Astrocyte (in vitro differentiated cells and primary cell): ENCODE data around the gene CETN3. TPM values are rescaled to one million over a fixed set of nuclear protein-coding genes. Genes with fewer than 3 reads are reported as not detected.

ENCODE experiments used
- DNase-seq: peaks from one replicate; pipeline ENCODE4 v3.0.0-alpha.2; 2010; ENCODE audit warnings: low read depth
- FAIRE-seq: peaks from 2 replicates; lab custom pipeline; 2011; peaks lifted over from hg19 to GRCh38; lab: Jason Lieb, UNC
- H2AFZ ChIP-seq: 2 replicates; pipeline ENCODE4 v1.6.0; 2012; ENCODE audit warnings: low read depth, low read length, inconsistent platforms
- H3K27ac ChIP-seq: 2 replicates; pipeline ENCODE4 v1.5.1; 2011; ENCODE audit warnings: low read depth, low read length, inconsistent platforms
- H3K27me3 ChIP-seq: 2 replicates; pipeline ENCODE4 v1.6.0; 2011; ENCODE audit warnings: low read length, inconsistent platforms; ENCODE audit not compliant: insufficient read depth
- H3K36me3 ChIP-seq: 2 replicates; pipeline ENCODE4 v1.5.1; 2011; ENCODE audit warnings: low read length, inconsistent platforms; ENCODE audit not compliant: insufficient read depth
- H3K4me1 ChIP-seq: 2 replicates; pipeline ENCODE4 v1.5.1; 2011; ENCODE audit warnings: low read length, inconsistent platforms; ENCODE audit not compliant: insufficient read depth
- H3K4me2 ChIP-seq: 2 replicates; pipeline ENCODE4 v1.6.0; 2012; ENCODE audit warnings: low read length, inconsistent platforms
- H3K4me3 ChIP-seq: 2 replicates; pipeline ENCODE4 v1.5.1; 2011; ENCODE audit warnings: low read depth, mild to moderate bottlenecking, low read length, inconsistent platforms; ENCODE audit not compliant: insufficient read depth
- H3K79me2 ChIP-seq: 2 replicates; pipeline ENCODE4 v1.6.0; 2012; ENCODE audit warnings: mild to moderate bottlenecking, low read length, inconsistent platforms; ENCODE audit not compliant: insufficient read depth
- H3K9ac ChIP-seq: 2 replicates; pipeline ENCODE4 v1.6.0; 2012; ENCODE audit warnings: mild to moderate bottlenecking, low read length, inconsistent platforms
- H3K9me3 ChIP-seq: 2 replicates; pipeline ENCODE4 v1.5.1; 2012; ENCODE audit warnings: low read depth, mild to moderate bottlenecking, low read length, inconsistent platforms; ENCODE audit not compliant: insufficient read depth
- H4K20me1 ChIP-seq: 2 replicates; pipeline ENCODE4 v1.6.0; 2012; ENCODE audit warnings: low read length, inconsistent platforms; ENCODE audit not compliant: insufficient read depth
- H3K27ac Mint-ChIP-seq: one replicate; pipeline ENCODE4 v1.8.0; 2021; ENCODE audit warnings: mild to moderate bottlenecking, mixed read lengths; ENCODE audit not compliant: unreplicated experiment
- H3K27me3 Mint-ChIP-seq: one replicate; pipeline ENCODE4 v1.8.0; 2021; ENCODE audit warnings: low read depth, mixed read lengths; ENCODE audit not compliant: unreplicated experiment
- H3K36me3 Mint-ChIP-seq: one replicate; pipeline ENCODE4 v1.8.0; 2021; ENCODE audit warnings: low read depth, mixed read lengths; ENCODE audit not compliant: unreplicated experiment
- H3K4me1 Mint-ChIP-seq: one replicate; pipeline ENCODE4 v1.8.0; 2021; ENCODE audit warnings: low read depth, mixed read lengths; ENCODE audit not compliant: unreplicated experiment
- H3K4me3 Mint-ChIP-seq: one replicate; pipeline ENCODE4 v1.8.0; 2021; ENCODE audit warnings: mild to moderate bottlenecking, moderate library complexity, mixed read lengths; ENCODE audit not compliant: unreplicated experiment
- H3K9me3 Mint-ChIP-seq: one replicate; pipeline ENCODE4 v1.8.0; 2021; ENCODE audit warnings: mild to moderate bottlenecking, mixed read lengths; ENCODE audit not compliant: unreplicated experiment
- EZH2 ChIP-seq: IDR thresholded peaks from 2 replicates; pipeline ENCODE4 v1.6.1; 2012; ENCODE audit warnings: mild to moderate bottlenecking, low read length, inconsistent platforms; ENCODE audit not compliant: insufficient read depth
- total RNA-seq: library from RNA; stranded (reverse); gene quantifications from 2 replicates; pipeline ENCODE4 v1.2.1, GENCODE V29; 2021
- TF ChIP-seq, protein P1 (sequence below): IDR thresholded peaks from 2 replicates; pipeline ENCODE4 v1.5.1; 2011; ENCODE audit warnings: low read depth, mild to moderate bottlenecking, inconsistent platforms, low read length, moderate library complexity; ENCODE audit not compliant: insufficient read depth

CETN3 gene
- total RNA-seq, 1 donor from 2014 or later: 18.2 TPM

DNA sequence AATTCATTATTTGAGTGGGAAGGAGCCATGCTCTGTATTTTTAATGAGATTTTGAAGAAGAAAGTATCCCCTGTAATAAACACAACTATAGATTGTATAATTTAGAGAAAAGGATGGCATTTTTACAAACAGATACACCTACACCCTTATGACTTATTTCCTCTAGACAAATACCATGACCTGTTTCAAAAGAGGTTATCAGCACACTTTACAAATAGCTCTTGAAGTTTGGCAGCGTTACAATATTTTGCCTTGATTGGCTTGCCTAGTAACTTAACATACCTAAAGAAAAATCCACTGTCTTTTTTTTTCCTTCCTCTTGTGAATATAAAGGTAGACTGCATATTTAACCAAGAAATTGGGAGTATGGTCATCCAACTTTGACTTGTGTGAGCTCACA lies 28.5 kb upstream of the CETN3 start:
- H3K27ac ChIP-seq: no peak overlapping the region
- H3K9me3 Mint-ChIP-seq: no peaks in the 10 kb centered on the region
- peaks cover 2% of the 10 kb centered on the region for H3K27me3 ChIP-seq
- peak; percentile 19 for DNase-seq
- H3K36me3 Mint-ChIP-seq: no peaks in the 10 kb centered on the region
- H3K36me3 ChIP-seq: no peaks in the 10 kb centered on the region
- H3K4me1 ChIP-seq: no peaks in the 10 kb centered on the region
- no peaks in the 10 kb centered on the region for H4K20me1 ChIP-seq
- no peak for FAIRE-seq
- H3K79me2 ChIP-seq: no peaks in the 10 kb centered on the region
- no peak overlapping the region for H3K4me3 Mint-ChIP-seq
- H3K4me2 ChIP-seq: no peak overlapping the region
- peaks cover 2% of the 10 kb centered on the region for H3K27me3 Mint-ChIP-seq
- H3K9me3 ChIP-seq: no peaks in the 10 kb centered on the region
- H2AFZ ChIP-seq: no peak overlapping the region
- no peak overlapping the region for H3K27ac Mint-ChIP-seq
- H3K9ac ChIP-seq: no peak overlapping the region
- TF ChIP-seq EZH2: no peak
- TF ChIP-seq, protein P1, sequence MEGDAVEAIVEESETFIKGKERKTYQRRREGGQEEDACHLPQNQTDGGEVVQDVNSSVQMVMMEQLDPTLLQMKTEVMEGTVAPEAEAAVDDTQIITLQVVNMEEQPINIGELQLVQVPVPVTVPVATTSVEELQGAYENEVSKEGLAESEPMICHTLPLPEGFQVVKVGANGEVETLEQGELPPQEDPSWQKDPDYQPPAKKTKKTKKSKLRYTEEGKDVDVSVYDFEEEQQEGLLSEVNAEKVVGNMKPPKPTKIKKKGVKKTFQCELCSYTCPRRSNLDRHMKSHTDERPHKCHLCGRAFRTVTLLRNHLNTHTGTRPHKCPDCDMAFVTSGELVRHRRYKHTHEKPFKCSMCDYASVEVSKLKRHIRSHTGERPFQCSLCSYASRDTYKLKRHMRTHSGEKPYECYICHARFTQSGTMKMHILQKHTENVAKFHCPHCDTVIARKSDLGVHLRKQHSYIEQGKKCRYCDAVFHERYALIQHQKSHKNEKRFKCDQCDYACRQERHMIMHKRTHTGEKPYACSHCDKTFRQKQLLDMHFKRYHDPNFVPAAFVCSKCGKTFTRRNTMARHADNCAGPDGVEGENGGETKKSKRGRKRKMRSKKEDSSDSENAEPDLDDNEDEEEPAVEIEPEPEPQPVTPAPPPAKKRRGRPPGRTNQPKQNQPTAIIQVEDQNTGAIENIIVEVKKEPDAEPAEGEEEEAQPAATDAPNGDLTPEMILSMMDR: no peak
- no peak overlapping the region for H3K4me3 ChIP-seq
- H3K4me1 Mint-ChIP-seq: no peaks in the 10 kb centered on the region

DNA sequence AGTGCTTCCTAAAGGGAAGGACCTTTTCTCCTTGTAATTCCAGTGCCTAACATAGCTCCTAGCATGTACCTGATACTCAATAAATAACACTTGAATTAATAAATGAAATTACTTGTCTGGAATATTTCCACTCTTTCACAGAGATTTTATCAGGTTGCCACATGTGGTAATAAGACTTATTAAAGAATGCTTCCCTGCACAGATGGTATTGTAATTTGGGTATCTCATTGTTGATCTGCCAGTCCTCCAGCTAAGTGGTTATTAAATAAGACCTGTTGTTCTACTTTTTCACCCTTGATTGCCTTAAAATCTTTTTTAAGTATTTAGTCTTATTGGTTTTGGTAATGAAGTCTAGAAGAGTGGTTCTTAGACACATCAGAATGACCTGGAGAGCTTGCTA lies 28.1 kb upstream of the CETN3 start:
- FAIRE-seq (no peak), DNase-seq (no peak)
- no peak overlapping the region for H3K27ac ChIP-seq
- Mint-ChIP-seq H3K27ac (no peak overlapping the region), H3K4me3 (no peak overlapping the region), H3K36me3 (no peaks in the 10 kb centered on the region), H3K9me3 (no peaks in the 10 kb centered on the region), H3K27me3 (peaks cover 2% of the 10 kb centered on the region), H3K4me1 (no peaks in the 10 kb centered on the region)
- H3K4me1 ChIP-seq: no peaks in the 10 kb centered on the region
- H3K4me3 ChIP-seq: no peak overlapping the region
- H3K9me3 ChIP-seq: no peaks in the 10 kb centered on the region
- H2AFZ ChIP-seq: no peak overlapping the region
- TF ChIP-seq EZH2: no peak
- TF ChIP-seq, protein P1: no peak
- no peaks in the 10 kb centered on the region for H3K79me2 ChIP-seq
- no peak overlapping the region for H3K4me2 ChIP-seq
- H3K36me3 ChIP-seq: no peaks in the 10 kb centered on the region
- no peaks in the 10 kb centered on the region for H4K20me1 ChIP-seq
- no peak overlapping the region for H3K9ac ChIP-seq
- H3K27me3 ChIP-seq: peaks cover 2% of the 10 kb centered on the region

DNA sequence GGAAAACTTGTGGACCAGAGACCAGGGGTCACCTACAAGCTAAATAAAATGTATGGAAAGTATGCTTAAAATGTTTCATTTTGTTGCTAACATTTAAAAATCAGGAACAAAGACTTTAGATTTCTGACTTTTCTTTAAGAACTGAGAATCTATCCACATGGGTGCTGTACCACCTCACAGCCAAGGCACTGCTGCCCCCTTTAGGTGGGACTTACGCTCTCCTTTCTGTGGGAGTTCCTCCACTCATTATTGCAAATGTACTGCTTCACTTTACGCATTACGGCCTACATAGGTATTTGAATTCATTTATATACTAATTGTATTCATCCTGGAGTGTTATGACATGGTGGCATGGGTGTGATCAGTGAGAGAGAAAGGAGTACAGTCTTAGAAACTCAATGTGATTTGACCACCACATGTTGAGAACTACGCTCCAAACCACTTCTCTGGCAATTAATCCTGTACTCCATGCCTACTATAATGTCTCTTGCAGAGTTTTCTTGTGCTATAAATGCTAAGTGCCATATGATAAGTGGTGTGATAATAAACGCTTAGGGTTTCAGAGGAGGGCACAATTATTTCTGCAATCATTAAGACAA lies 24.7 kb upstream of the CETN3 start:
- Mint-ChIP-seq H3K36me3 (no peaks in the 10 kb centered on the region), H3K27me3 (peaks cover 2% of the 10 kb centered on the region), H3K9me3 (no peaks in the 10 kb centered on the region), H3K27ac (no peak overlapping the region), H3K4me3 (no peak overlapping the region), H3K4me1 (no peaks in the 10 kb centered on the region)
- Histone ChIP-seq H3K27ac (no peak overlapping the region), H3K4me3 (no peak overlapping the region), H4K20me1 (no peaks in the 10 kb centered on the region), H3K4me2 (no peak overlapping the region), H2AFZ (no peak overlapping the region), H3K9ac (no peak overlapping the region), H3K79me2 (no peaks in the 10 kb centered on the region), H3K36me3 (no peaks in the 10 kb centered on the region), H3K4me1 (no peaks in the 10 kb centered on the region), H3K9me3 (no peaks in the 10 kb centered on the region), H3K27me3 (peaks cover 2% of the 10 kb centered on the region)
- DNase-seq: peak; percentile 19
- FAIRE-seq: no peak
- TF ChIP-seq, protein P1: peak; percentile 56
- TF ChIP-seq EZH2: no peak
